HG03469 (cell line): Measurements from ENCODE around the gene LRRC74B.

ENCODE experiments used
- ATAC-seq: cut with Tn5 transposase; IDR thresholded peaks from one replicate; pipeline ENCODE4 v1.9.1; 2021; ENCODE audit warnings: mild to moderate bottlenecking, moderate library complexity, moderate number of reproducible peaks; ENCODE audit not compliant: unreplicated experiment

The LRRC74B gene

DNA sequence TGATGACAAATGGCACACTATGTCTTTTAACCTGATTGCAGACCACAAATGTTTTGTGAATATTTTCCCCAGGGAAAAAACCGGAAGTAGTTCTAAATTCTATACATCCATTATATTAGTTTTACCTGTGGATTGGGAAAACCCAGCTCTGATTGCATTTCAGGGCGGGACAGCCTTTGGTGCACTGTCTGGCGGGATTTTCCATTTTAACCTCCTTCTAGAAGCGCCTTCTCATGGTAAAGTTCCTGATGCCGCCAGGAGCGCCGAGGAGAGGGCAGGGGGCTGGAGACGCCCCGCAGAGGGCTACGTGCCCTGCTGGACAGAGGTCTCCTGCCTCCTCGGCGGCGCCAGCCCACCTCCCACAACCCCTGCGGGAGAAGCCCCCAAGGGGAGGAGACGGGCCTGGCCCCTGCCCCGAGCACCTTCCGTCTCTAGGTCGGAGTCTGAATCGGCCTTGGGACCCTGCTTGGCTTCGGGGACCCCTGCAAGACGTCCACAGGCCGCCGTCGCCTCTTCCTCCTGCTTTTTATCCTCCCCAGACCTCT, 32.0 kb upstream of the LRRC74B start:
- ATAC-seq, result no peak

DNA sequence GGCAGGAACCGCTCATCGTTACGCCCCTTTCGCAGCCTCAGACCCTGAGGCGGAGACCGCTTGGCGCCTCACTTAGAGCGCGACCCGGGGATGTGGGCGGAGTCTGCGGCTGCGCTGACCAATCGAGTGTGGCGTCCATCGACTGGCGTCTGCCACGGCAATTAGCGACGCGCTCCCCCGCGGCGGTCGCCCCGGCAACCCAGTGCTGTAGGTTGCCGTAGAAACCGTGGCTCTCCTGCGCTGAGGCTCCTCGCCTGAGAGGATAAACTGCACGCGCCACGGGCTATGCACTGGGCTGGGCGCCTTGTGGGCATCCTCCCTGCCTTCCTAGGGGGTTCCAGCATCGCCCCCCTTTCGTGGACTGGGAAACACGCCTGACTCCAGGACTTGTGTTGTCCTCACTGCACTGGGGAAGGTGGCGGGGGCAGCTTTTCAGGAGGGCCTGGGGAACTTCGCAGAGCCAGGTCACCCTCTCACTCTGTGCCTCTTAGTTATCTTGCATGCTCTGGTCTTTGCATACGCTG, 31.5 kb upstream of the LRRC74B start:
- peak; percentile 90 for ATAC-seq

DNA sequence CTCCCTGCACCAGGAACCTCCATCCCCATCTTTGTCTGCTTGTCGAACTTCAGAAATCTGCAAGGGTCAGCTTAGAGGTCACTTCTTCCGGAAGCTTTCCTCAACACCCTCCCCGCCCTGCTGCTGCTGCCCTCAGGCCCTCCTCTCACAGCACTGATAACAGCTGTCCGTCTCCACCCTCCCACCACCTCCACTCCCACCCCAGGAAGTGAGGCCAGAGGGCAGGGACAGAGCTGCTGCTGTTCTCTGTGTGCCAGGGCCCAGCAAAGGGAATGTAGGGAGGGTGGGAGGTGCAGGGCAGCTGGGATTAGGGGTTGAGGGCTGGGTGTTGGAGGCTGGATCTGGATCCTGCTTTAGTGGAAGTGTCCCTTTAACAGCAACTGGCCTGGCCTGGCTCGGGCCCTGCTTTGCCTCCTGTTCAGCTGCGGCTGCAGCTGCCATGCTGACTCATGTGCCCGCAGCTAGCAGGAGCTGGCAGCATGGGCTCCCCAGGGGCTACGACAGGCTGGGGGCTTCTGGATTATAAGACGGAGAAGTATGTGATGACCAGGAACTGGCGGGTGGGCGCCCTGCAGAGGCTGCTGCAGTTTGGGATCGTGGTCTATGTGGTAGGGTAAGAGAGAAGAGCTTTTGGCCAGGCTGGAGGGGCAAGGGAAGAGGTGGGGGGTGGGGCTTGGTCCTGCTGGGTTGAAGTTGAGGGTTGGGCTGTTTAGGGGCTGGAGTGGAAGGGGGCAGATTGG, 30.9 kb upstream of the LRRC74B start, which contains the start of gene P2RX6:
TSS of gene P2RX6 (plus strand) at position 440 of the 740 bp plus-strand sequence. CDS start at position 450, 10 bp downstream.
- ATAC-seq, result no peak

DNA sequence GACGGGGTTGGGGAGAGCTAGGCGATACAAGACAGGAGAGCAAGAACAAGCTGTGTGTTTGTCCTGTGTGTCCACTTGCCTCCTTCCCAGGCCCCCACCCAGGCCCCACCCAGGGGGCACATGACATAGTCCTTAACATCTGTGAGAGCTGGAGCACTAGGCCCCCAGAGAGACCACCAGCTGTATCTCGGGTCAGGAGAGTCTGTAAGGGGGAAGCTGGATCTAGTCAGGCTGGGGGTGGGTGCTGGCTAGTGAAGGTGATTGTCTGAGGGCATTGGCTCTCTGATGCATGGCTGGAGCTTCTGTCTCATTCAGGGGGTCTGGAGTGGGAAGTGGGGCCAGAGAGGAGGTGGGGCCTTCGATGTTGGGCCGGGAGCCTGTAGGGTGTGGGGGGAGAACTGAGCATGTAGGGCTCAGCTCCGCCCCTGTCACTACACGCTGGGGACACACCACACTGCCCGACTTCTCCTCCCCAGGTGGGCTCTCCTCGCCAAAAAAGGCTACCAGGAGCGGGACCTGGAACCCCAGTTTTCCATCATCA, 30.2 kb upstream of the LRRC74B start:
- no peak for ATAC-seq

DNA sequence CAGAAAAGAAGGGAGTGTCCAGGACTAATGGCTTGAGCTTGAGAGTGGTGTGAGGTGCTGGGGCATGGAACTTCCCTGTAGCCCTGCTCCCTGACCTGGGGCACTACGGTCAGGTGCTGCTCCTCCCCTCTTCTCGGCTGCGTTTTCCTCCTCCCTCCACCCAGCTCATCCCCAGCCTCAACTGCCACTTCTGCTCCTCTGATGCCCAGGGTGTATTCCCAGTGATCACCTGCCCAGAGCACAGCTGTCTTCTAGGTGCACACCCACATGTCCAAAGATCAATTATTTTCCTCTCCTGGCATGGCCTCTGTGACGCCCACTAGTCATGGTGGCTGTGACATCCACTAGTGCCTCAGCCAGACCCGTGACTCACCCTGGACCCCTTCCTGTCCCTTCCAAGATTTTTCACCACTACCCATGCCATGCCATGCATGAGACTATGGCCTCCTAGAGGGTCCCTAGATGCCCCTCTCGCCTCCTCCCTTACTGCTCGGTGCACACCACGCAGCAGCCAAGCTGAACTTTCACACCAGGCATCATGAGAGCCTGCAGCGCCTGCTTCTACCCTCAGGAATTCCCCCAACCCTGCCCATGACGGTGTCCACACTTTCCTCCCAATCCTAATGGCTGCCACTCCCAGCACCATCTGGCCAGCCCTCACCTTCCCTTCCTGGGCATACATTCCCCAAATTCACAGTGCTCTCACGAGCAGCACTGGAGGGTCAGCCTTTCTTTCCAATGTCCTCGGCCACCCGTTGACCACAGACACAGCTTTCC, 28.9 kb upstream of the LRRC74B start:
- no peak for ATAC-seq

DNA sequence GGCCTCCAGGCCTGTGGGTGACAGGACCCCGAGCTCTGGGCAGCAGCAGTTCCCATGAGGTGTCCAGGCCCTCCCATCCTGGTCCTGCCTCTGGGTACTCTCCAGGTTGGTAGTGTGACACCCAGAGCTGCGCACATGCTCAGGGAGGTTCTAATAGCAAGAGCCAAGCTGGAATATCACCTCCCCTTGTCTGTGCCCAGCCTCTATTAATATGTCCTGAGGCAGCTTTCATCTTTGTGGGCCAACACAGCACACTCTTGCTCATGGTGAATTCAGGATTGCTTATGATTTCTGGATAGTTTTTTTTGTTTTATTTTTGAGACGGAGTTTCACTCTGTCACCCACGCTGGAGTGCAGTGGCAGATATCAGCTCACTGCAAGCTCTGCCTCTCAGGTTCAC, 27.4 kb upstream of the LRRC74B start:
- no peak for ATAC-seq

DNA sequence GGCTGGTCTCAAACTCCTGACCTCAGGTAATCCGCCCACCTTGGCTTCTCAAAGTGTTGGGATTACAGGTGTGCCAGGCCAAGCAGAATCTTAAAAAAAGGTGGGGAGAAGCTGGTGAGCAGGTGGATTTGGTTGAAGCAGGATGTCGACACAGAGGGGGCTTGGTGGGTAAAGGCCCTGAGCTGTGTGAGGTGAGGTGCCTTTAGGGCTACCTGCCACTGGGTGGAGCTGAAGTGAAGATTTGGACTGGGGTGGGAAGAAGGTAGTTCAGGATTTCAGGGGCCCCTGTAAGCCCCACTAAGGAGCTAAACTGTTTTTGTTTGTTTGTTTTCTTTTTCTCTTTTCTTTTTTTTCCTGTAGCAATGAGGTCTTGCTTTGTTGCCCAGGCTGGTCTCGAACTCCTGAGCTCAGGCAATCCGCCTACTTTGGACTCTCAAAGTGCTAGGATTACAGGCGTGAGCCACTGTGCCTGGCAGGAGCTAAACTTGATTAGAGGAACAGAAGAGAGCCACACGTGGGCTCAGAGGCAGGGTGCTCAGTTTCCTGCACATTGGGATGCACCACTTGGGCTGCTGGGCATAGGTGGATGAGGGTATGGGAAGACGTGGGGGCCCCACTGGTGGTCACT, 24.8 kb upstream of the LRRC74B start:
- no peak for ATAC-seq

DNA sequence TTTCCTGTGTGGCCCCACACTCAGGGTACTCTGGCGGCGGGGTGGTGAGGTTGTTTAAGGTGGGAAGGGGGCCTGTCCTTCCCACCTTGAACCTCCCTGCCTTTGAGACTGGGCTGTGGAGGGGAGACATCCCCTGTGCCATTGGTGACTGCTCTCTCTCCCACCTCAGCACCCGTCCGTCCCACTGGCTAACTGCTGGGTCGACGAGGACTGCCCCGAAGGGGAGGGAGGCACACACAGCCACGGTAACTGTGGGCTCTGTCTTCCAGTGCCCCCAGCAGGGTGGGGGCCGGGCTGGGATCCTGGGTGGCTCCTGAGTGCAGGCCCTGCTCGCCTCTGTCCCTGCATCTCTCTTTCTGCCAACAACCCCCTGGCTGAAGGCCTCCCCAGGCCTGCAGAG, 23.2 kb upstream of the LRRC74B start:
- ATAC-seq, result no peak

DNA sequence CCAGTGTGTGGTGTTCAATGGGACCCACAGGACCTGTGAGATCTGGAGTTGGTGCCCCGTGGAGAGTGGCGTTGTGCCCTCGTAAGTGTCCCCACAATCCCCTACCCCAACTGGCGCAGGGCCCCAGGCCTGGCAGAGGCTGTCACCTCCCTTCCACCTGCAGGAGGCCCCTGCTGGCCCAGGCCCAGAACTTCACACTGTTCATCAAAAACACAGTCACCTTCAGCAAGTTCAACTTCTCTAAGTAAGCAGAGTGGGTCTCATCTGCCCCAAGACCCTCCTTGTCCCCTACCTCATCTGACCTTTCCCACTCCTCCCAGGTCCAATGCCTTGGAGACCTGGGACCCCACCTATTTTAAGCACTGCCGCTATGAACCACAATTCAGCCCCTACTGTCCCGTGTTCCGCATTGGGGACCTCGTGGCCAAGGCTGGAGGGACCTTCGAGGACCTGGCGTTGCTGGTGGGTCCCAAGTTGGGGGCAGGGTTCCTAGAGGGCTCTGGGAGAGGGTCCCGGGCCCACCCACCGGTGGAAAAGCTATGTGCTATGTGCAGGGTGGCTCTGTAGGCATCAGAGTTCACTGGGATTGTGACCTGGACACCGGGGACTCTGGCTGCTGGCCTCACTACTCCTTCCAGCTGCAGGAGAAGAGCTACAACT, 22.7 kb upstream of the LRRC74B start:
- no peak for ATAC-seq

DNA sequence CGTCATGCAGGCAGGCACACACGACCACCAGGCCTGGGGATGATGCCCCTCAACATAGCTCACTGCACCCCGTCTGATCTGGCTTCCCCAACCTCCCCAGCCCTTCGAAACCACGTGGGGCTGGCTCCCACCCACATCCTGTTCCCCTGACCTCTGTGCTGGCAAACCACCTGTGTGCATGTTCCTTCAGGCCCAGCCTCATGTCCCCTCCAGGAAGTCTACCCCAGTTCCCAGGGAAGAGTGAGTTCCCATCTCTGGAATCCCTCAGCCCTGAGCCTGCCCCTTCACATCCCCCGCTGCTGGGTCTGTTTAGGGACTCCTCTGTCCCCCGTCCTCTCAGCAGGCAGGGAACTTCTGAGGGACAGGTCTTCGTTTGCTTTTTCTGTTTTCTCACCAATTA, 20.5 kb upstream of the LRRC74B start:
- no peak for ATAC-seq

DNA sequence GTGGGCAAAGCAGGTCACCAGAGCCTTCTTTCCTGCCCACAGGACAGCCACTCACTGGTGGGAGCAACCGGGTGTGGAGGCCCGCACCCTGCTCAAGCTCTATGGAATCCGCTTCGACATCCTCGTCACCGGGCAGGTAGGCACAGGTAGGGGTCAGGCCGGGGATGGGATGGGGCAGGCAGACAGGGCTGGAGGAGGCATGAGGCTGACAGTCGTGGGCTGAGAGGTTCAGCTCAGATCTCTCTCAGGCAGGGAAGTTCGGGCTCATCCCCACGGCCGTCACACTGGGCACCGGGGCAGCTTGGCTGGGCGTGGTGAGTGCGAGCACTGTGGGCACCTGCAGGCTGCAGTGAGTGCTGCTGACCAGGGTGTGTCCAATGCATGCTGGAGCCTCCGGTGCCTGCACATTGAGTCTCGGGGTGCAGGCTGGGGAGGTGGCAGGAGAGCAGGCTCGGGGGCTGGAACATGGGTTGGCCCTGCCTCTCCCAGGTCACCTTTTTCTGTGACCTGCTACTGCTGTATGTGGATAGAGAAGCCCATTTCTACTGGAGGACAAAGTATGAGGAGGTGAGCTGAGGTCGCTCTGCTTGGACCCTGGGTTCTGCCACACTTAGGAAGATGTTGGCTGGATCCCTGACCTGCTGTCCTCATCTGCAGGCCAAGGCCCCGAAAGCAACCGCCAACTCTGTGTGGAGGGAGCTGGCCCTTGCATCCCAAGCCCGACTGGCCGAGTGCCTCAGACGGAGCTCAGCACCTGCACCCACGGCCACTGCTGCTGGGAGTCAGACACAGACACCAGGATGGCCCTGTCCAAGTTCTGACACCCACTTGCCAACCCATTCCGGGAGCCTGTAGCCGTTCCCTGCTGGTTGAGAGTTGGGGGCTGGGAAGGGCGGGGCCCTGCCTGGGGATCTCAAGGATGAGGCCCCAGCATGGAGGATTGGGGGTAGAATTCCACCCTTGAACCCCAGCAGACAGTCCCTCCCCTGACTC, 19.7 kb upstream of the LRRC74B start:
- no peak for ATAC-seq

DNA sequence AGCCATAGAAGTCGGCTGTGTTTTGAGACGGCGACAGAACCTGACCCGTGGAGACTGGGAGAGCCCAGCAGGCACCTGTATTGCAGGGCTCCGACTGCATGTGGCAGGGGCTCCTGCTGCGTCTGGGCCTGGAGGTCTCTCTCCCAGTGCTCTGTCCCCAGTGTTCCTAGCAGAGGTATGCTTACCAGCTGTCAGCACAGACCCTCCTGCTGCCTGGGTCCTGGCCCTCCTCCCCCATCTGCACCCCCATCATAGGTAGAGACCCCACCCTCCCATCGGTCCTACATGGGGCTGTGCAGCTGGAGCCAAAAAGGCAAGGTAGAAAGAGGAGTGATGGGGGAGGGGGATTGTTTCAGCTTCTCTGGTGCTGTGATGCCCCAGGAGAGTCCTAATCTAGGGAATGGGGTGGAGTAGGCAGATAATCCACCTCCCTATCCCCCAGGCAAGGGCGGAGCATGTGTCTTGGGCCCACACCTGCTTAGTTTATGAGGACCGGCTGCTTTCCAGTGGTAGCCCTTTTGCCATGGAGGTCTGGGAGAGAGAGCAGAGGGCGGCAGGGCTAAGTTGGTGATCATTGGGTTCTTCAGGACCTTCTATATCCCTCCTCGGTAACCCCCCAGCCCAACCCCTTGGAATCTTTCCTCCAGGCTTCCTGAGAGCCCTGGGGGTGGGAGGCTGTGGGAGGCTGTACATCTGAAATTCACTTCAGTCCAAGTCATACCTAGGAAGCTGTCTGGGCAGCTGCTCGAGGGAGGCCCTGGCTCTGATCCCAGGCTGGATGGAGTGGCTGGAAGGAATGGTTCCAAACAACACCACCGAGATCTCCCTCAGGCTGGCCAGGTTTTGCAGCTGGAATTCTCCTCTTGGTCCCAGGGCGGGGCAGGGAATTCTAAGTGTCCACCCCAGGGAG, 18.7 kb upstream of the LRRC74B start:
- no peak for ATAC-seq

DNA sequence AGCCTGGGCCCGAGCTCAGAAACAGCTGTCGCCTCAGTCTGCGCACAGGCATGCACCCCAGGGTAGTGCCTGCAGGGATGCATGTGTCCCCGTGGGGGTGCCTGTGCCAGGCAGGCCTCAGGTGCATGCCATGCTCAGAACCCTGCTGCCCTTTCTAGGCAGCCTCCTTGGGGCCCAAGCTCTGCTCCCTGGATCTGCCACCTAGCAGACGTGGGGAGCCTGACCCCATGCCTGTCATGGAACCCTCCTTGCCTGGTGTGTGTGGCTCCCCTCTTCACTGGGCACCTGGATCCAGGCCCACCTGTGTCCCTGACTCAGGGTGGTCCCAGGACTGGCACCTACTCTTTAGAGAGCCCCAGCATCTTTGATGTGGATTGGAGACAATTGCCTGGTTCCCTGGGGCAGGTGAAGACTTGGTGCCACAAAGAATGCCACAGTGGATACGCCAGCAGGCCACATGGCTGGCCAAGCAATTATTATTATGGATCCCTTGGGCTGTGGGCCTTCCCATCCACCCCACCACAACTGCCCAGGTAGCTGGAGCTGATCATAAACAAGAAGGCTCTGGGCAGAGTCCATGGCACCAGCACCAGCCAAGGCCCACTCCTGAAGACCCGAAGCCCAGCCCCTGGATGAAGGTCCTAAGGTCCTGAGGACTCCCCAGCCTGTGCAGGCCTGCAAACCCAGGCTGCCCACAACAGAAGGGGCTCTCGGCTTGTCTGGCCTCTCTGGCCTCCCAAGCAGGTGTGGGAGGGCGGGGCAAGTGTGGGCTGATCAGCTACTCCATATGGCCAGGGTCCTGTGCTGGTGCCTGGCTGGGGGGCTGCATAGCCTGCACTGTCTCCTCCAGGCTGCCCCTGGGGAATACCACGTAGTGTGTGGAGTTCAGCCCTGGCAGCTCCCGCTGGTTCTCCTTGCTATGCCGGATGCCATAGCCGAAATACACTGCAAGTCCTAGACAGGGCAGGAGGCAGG, 17.2 kb upstream of the LRRC74B start:
- ATAC-seq, result no peak

DNA sequence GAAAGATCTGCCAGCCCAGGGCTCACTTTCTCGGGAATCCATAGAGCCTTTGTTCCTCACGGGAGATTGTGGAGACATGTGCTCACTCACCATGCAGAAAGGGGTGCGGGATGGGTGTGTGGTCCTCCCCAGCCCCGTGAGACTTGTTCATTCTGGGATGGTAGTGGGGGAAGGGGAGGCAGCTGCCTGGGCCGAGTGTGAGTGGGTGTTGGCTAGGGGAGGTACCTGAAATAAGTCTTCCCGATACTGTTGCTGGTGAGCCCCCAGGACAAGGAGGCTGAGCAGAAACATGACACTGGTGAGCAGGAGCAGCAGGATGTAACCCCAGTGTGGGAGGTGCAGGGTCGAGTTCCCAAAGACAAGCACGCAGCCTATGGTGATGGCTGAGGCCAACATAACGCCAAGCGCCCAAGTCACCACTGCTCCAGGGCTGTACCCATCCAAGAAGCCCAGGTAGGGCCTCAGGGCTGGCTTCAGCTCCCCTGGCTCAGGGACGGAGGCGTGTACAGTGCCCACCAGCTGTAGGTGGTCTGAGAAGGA, 16.2 kb upstream of the LRRC74B start:
- no peak for ATAC-seq

DNA sequence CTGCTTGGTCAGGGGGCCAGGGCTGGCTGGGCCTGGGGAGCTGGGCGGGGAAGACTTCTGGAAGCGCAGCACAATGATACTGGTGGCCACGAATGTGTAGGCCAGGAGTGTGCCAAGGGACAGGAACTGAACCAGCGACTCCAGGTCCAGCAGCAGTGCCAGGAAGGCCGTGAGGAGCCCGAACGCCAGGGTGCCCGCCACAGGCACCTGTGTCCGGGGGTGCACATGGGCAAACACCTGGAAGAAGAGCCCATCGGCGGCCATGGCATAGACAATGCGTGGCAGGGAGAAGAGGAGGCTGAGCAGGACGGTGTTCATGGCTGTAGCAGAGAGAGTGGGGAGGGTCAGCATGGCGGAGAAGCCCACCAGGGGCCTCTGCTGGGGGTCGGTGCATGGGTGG, 15.7 kb upstream of the LRRC74B start:
- ATAC-seq, result no peak

DNA sequence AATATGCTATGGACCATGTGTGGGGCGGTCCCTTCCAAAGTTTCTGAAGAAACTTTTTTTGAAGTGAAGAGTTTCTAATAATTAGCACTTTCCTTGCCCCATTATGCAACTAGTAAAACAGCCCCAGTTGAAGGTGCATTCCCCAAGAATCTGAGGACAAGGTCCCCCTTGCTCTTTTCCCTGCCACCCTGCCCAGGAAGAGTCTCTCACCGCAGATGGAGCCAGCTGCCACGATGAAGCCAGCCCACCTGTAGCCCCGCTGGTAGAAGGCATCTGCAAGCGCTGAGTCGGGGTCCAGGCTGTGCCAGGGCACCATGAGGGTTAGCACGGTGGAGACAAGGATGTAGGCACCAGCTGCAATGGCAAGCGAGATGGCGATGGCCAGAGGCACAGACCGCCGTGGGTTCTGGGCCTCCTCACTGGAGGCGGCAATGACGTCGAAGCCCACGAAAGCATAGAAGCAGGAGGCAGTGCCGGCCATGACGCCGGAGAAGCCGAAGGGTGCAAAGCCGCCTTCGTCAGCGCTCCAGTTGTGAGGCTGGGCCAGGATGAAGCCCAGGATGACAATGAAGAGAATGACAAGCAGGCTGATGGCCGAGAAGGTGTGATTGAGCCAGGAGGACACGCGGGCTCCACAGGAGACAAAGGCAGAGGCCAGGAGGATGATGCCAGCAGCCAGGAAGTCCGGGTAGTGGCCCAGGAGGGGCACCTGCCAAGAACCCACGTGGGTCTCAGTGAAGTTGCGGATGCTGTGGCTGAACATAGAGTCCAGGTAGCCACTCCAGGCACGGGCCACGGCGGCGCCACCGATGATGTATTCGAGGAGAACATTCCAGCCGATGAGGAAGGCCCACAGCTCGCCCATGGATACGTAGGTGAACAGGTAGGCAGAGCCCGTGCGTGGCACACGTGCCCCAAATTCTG, 14.9 kb upstream of the LRRC74B start:
- ATAC-seq, result no peak
